ENCODE measurements around the gene PLXNA2. TPM values are rescaled to one million over a fixed set of nuclear protein-coding genes. Genes with fewer than 3 reads are reported as not detected.

PLXNA2 gene
- polyA plus RNA-seq, 1 of the 3 experiments (the other 2 are of a cell fraction) = 8.5 TPM

DNA sequence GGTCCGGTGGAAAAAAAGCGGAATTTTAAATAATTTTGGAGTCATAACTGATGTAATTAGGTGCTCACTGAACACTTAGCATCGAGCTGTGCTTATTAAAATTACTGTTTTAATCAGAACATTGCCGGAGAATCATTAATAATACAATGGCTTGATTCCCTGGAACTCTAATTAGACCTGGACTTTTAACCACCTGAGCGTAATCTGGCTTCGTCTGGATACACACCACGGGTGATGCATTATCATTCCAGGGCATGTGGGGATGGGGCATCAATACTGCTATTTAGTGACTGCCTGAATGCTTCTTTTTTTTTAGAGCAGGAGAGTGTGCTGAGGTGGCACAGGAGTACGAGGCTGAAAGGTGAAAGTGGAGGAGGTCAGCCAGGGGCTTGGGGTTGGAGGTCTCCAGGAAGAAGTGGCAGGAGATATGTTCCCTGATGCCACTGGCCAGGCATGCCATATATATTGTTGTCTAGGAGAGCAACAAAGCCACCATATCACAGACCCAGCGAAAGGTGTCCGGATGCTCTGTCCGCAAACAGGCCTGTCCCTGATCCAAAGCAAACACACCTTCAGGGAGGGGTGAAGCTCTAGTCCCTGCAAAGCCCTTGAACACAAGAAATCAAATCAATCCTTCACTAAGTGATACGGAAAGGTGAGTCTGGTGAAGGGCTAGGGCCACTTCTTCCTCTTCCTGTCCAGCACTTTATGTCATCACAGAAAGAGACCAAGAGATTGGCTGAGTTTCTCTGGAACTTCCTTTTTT is 125.2 kb downstream of the PLXNA2 start:
- WGBS (ENCODE audit: low lambda C conversion rate) = 85% methylated on average over 11 of the region's 12 CpGs
- Histone ChIP-seq H3K9me3 (no peaks in the 10 kb centered on the region), H3K4me1 (ENCODE audit: control insufficient read depth in 1 of 2, insufficient read depth in 2 of 2, low read depth in 1 of 2, low read length in 1 of 2) (peaks cover 6 to 21% of the 10 kb centered on the region in 2 experiments; a peak in 3 of 4 replicates), H3K27me3 (ENCODE audit: insufficient read depth) (no peaks in the 10 kb centered on the region), H3F3A (replicated peaks; ENCODE audit: insufficient read depth) (no peaks in the 10 kb centered on the region), H3K27ac (ENCODE audit: low read depth in 2 of 2, low read length in 1 of 2) (no peak overlapping the region), H3K9me2 (no peaks in the 10 kb centered on the region), H3K9ac (no peak overlapping the region), H2AFZ (ENCODE audit: low read depth) (no peak overlapping the region), H3K36me3 (replicated peaks in 1 of 2; ENCODE audit: control insufficient read depth in 1 of 2, insufficient read depth in 2 of 2, low read length in 1 of 2) (peaks cover 4 to 6% of the 10 kb centered on the region in 2 experiments), H3K79me2 (ENCODE audit: insufficient read depth) (peaks cover 8% of the 10 kb centered on the region; the same call in 1 of the 2 replicates), H3K4me2 (no peak overlapping the region), H3K4me3 (ENCODE audit: low read depth in 2 of 2, low read length in 1 of 2) (no peak overlapping the region), H4K20me1 (ENCODE audit: insufficient read depth) (no peaks in the 10 kb centered on the region)
- ChIA-PET POLR2A (no interaction called here), CTCF (interaction anchor here (1.0 to 1.6 kb wide), 4 partner anchors 25 to 120 kb away, joined by 3 to 4 read pairs (median 4); no protein-coding TSS in a partner anchor)
- TF ChIP-seq, protein P1, sequence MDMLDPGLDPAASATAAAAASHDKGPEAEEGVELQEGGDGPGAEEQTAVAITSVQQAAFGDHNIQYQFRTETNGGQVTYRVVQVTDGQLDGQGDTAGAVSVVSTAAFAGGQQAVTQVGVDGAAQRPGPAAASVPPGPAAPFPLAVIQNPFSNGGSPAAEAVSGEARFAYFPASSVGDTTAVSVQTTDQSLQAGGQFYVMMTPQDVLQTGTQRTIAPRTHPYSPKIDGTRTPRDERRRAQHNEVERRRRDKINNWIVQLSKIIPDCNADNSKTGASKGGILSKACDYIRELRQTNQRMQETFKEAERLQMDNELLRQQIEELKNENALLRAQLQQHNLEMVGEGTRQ (IDR thresholded peaks at IDR 0.05; ENCODE audit: borderline replicate concordance, low read depth, low read length) = no peak
- TF ChIP-seq EZH2phosphoT487 (IDR thresholded peaks at IDR 0.05; ENCODE audit: borderline replicate concordance, low read depth) (no peak), RXRA (IDR thresholded peaks at IDR 0.05; ENCODE audit: borderline replicate concordance, low read depth) (no peak), SMC3 (IDR thresholded peaks at IDR 0.05; ENCODE audit: low read depth, low read length) (no peak), TAF1 (IDR thresholded peaks at IDR 0.05; ENCODE audit: borderline replicate concordance, low read depth, low read length) (no peak), JUND (IDR thresholded peaks at IDR 0.05) (no peak), YY1 (IDR thresholded peaks at IDR 0.05; ENCODE audit: low read depth) (no peak), SIN3A (IDR thresholded peaks at IDR 0.05; ENCODE audit: borderline replicate concordance, low read depth, low read length) (no peak), ELF1 (IDR thresholded peaks at IDR 0.05) (no peak), NRF1 (IDR thresholded peaks at IDR 0.05; ENCODE audit: low read depth, low read length) (no peak), GABPA (IDR thresholded peaks at IDR 0.05; ENCODE audit: low read depth) (no peak), GATA2 (CRISPR knock-in tag; IDR thresholded peaks at IDR 0.05) (no peak), TCF12 (IDR thresholded peaks at IDR 0.05) (no peak)
- TF ChIP-seq, protein P2, sequence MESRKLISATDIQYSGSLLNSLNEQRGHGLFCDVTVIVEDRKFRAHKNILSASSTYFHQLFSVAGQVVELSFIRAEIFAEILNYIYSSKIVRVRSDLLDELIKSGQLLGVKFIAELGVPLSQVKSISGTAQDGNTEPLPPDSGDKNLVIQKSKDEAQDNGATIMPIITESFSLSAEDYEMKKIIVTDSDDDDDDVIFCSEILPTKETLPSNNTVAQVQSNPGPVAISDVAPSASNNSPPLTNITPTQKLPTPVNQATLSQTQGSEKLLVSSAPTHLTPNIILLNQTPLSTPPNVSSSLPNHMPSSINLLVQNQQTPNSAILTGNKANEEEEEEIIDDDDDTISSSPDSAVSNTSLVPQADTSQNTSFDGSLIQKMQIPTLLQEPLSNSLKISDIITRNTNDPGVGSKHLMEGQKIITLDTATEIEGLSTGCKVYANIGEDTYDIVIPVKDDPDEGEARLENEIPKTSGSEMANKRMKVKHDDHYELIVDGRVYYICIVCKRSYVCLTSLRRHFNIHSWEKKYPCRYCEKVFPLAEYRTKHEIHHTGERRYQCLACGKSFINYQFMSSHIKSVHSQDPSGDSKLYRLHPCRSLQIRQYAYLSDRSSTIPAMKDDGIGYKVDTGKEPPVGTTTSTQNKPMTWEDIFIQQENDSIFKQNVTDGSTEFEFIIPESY (IDR thresholded peaks at IDR 0.05; ENCODE audit: borderline replicate concordance, low read depth) = no peak
- TF ChIP-seq, protein P3, sequence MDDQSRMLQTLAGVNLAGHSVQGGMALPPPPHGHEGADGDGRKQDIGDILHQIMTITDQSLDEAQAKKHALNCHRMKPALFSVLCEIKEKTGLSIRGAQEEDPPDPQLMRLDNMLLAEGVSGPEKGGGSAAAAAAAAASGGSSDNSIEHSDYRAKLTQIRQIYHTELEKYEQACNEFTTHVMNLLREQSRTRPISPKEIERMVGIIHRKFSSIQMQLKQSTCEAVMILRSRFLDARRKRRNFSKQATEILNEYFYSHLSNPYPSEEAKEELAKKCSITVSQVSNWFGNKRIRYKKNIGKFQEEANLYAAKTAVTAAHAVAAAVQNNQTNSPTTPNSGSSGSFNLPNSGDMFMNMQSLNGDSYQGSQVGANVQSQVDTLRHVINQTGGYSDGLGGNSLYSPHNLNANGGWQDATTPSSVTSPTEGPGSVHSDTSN (IDR thresholded peaks at IDR 0.05) = no peak
- TF ChIP-seq, protein P4, sequence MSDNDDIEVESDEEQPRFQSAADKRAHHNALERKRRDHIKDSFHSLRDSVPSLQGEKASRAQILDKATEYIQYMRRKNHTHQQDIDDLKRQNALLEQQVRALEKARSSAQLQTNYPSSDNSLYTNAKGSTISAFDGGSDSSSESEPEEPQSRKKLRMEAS (IDR thresholded peaks at IDR 0.05; ENCODE audit: low read depth) = no peak
- DNase-seq = no peak

All from SK-N-SH (cell line).